ENCODE data around the gene DMBT1.

DNA sequence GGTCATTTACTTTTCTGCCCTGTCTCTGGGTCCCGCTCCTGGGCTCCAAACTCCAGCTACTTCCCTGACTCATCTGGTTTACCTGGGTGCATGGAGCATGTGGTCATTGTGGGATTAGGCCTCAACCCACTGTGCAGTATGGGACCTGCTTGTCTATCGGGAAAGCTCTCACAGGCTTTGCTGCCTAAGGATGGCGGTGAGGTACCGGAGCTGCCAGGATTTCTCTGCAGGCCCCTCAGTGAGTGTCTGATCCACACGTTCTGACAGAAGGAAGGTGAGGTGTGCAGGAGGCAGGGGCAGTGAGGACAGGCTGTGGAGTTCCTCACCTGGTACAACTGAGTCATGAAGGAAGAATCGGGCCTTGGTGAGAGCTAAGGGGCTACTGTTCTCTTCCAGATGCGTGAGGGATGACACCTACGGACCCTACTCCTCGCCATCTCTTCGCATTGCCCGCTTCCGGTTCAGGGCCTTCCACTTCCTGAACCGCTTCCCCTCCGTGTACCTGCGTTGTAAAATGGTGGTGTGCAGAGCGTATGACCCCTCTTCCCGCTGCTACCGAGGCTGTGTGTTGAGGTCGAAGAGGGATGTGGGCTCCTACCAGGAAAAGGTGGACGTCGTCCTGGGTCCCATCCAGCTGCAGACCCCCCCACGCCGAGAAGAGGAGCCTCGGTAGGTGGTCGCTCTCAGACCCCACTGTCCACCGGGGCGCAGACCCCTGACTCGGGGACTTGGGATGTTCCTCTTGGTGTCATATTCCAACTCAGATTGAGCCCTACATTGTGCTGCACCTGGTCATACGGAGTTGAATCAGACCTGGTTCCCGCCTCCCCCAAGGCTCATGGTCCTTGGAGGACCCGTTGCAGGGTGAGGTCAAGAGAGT, 82.4 kb downstream of the DMBT1 start:
- no peak for TF ChIP-seq POLR2A (IDR thresholded peaks at IDR 0.05)
- no peak for TF ChIP-seq EP300 (IDR thresholded peaks at IDR 0.05)
- TF ChIP-seq, protein P1, sequence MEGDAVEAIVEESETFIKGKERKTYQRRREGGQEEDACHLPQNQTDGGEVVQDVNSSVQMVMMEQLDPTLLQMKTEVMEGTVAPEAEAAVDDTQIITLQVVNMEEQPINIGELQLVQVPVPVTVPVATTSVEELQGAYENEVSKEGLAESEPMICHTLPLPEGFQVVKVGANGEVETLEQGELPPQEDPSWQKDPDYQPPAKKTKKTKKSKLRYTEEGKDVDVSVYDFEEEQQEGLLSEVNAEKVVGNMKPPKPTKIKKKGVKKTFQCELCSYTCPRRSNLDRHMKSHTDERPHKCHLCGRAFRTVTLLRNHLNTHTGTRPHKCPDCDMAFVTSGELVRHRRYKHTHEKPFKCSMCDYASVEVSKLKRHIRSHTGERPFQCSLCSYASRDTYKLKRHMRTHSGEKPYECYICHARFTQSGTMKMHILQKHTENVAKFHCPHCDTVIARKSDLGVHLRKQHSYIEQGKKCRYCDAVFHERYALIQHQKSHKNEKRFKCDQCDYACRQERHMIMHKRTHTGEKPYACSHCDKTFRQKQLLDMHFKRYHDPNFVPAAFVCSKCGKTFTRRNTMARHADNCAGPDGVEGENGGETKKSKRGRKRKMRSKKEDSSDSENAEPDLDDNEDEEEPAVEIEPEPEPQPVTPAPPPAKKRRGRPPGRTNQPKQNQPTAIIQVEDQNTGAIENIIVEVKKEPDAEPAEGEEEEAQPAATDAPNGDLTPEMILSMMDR (IDR thresholded peaks at IDR 0.05), result no peak
- TF ChIP-seq POLR2AphosphoS5 (IDR thresholded peaks at IDR 0.05), result no peak
